PC-3 (cell line): ENCODE data around the gene UBXN10.

Experiments used
- CTCF ChIP-seq: fragments of 300-600 bp; sonication (generic); conservative IDR thresholded peaks from 2 replicates; pipeline ENCODE4 v1.5.1; 2017; ENCODE audit warnings: antibody characterized with exemption, low read depth, mild to moderate bottlenecking, low read length
- EZH2 ChIP-seq: fragments of 300-600 bp; sonication (generic); IDR thresholded peaks from one replicate; pipeline ENCODE4 v1.6.1; 2017; ENCODE audit warnings: antibody characterized with exemption, mild to moderate bottlenecking, low read length; ENCODE audit not compliant: unreplicated experiment

DNA sequence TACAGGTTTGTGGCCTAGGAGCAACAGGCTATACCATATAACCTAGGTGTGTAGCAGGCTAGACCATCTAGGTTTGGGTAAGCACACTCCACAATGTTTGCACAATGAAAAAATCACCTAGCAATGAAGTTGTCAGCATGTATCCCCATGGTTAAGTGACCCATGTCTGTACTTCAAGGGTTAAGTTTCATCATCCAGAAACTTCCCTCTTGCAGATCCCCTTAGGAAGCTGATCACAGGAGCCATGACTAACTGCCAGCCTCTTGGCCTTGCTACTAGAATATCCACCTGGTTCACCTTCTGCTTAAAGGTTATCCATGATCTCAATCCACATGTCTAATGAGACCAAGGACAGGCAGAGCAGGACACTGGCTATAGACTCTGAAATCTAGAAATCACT lies 3.5 kb upstream of the UBXN10 start:
- TF ChIP-seq CTCF, result no peak
- TF ChIP-seq EZH2, result no peak
